GM10266 (cell line): Measurements from ENCODE around the gene SLC30A5.

Experiments used
- DNase-seq: peaks from one replicate; pipeline ENCODE4 v3.0.0; 2012; ENCODE audit errors: extremely low spot score
- CTCF ChIP-seq: IDR thresholded peaks from 2 replicates; pipeline ENCODE4 v1.5.1; 2012; ENCODE audit warnings: mild to moderate bottlenecking, low read depth; ENCODE audit not compliant: control insufficient read depth, insufficient read depth; ENCODE audit errors: missing control alignments

The SLC30A5 gene

GRCh38 chr5:69167929-69168328 lies 74.1 kb downstream of the SLC30A5 start:
- TF ChIP-seq CTCF, result no peak
- no peak for DNase-seq

- no peak for DNase-seq
- no peak for TF ChIP-seq CTCF
These were observed 76.7 kb downstream of the SLC30A5 start for GRCh38 chr5:69170495-69170894.

- no peak for DNase-seq
These were observed 77.2 kb downstream of the SLC30A5 start for GRCh38 chr5:69170969-69171368.

More at GRCh38 chr5:69170969-69171368, 77.2 kb downstream of the SLC30A5 start:
- TF ChIP-seq CTCF, result no peak
